Measurements from ENCODE around the gene ADAMTS2. TPM values are rescaled to one million over a fixed set of nuclear protein-coding genes. Genes with fewer than 3 reads are reported as not detected.

ADAMTS2 gene
- total and polyA plus RNA-seq, 10 donors = 4.0 to 101 (median 47.5) TPM

DNA sequence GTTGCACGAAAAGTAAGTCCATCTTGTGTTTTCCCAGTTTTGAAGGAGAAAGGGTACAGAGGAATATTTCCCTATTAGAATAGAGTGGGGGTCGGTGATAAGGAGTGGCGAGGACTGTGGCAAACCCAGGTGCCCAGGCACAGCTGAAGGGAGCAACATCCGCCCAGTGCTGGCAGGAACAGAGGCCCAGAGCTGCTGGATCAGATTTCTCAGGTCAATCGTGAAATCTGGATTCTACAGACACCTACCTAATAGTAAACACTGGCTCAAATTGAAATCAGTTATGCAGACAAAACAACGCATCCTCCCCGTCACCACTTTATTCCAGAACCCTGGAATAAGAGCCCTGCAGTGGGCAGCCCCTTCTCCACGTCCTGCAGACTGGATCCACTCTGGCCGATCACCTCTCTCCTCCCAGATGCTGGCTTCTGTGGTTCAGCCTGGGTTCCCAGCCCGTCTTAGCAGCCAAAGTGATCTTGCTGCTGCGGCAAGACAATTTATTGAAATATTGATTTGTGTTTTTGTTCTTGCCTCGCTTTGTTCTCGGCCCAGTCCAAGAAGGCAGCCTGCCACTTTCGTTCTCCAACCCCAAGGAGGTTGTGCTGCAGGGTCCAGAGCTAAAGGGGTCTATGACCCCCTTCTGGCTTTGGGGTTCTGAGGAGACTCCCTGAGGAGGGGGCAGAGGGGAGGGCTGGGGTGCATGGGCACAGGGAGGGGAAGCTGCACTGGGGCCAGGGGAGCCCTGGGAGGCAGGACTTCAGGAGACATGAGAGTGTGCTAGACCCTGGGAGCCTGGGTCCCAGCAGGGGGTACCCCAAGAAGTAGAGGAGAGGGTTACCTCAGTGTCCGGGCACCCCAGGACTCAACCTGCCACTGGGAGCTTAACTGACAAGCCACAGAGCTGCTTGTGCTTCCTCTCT, 181.8 kb downstream of the ADAMTS2 start:
- Histone ChIP-seq H3K9me3 (peaks cover 0 to 30% (median 10%) of the 10 kb centered on the region in 8 donors), H3K4me1 (peaks cover 4 to 21% (median 14%) of the 10 kb centered on the region in 6 donors), H3K27ac (no peak overlapping the region), H3K27me3 (replicated peaks in 1 of 7) (peaks cover 0 to 22% (median 0%) of the 10 kb centered on the region in 7 donors), H3K4me3 (no peak overlapping the region), H3K36me3 (peaks cover 0 to 27% (median 0%) of the 10 kb centered on the region in 6 donors)
- TF ChIP-seq POLR2AphosphoS5 (IDR thresholded peaks at IDR 0.05) = no peak
- no peak for TF ChIP-seq POLR2A (IDR thresholded peaks at IDR 0.05)
- TF ChIP-seq, protein P1, sequence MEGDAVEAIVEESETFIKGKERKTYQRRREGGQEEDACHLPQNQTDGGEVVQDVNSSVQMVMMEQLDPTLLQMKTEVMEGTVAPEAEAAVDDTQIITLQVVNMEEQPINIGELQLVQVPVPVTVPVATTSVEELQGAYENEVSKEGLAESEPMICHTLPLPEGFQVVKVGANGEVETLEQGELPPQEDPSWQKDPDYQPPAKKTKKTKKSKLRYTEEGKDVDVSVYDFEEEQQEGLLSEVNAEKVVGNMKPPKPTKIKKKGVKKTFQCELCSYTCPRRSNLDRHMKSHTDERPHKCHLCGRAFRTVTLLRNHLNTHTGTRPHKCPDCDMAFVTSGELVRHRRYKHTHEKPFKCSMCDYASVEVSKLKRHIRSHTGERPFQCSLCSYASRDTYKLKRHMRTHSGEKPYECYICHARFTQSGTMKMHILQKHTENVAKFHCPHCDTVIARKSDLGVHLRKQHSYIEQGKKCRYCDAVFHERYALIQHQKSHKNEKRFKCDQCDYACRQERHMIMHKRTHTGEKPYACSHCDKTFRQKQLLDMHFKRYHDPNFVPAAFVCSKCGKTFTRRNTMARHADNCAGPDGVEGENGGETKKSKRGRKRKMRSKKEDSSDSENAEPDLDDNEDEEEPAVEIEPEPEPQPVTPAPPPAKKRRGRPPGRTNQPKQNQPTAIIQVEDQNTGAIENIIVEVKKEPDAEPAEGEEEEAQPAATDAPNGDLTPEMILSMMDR (IDR thresholded peaks at IDR 0.05 in 8 of 11, conservative IDR thresholded peaks at IDR 0.05 in 3 of 11) = no peak
- peak; percentile 64 for DNase-seq
- WGBS, 5 donors = 85 to 96% (median 89%) methylated on average over 15 of the region's 15 CpGs
- intact Hi-C loops (cut with DNase I; ENCODE audit: low total_unique reads) = no loop called here

DNA sequence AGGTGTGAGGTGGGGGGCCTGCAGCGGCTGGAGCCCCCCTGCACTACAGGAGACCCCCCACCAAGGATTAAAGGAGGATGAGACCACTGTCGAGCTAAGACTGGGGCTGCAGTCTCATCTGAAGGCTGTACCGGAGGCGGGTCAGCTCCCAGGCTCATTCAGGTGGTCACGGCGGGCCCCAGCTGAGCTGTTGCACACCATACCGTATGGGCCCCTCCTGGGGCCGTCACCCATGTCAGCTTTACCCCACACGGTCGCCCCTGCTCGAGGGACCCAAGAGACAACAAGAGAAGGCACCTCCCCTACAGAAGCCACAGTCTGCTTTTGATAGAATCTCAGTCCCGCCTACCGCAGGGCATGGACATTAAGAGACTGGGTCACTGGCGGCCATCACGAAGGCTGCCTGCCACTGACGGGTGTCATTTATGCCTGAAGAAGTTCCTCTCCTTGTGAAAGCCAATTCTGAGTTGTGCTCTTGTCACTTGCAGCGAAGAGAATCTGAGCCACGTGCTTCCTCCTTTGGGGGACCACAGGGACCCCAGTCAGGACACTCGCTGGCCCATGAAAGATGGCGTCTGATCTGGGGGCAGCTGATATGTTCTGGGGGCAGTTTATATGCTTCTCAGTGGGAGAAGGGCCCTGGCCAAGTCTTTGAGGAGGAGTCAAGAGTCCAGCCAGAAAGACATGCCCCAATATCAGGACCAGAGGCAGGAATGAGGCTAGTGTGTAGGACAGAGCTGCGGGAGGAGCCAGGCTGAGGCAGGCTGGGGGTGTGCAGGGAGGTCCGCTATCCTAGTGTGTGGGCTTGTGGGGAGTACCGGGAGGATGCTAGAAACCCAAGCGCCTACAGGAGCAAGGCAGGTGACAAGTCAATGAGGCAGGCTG, 182.7 kb downstream of the ADAMTS2 start:
- Histone ChIP-seq H3K27ac (no peak overlapping the region), H3K36me3 (peaks cover 0 to 37% (median 0%) of the 10 kb centered on the region in 6 donors), H3K4me1 (peaks cover 4 to 13% (median 11%) of the 10 kb centered on the region in 6 donors), H3K27me3 (replicated peaks in 1 of 7) (peaks cover 0 to 14% (median 0%) of the 10 kb centered on the region in 7 donors), H3K9me3 (peaks cover 0 to 30% (median 10%) of the 10 kb centered on the region in 8 donors), H3K4me3 (no peak overlapping the region)
- TF ChIP-seq POLR2AphosphoS5 (IDR thresholded peaks at IDR 0.05) (no peak), POLR2A (IDR thresholded peaks at IDR 0.05) (no peak)
- TF ChIP-seq, protein P1 (IDR thresholded peaks at IDR 0.05 in 8 of 11, conservative IDR thresholded peaks at IDR 0.05 in 3 of 11) = no peak
- DNase-seq = peak; percentile 45
- 87 to 95% (median 92%) methylated on average over 17 to 24 of the region's 24 CpGs for WGBS, 5 donors
- intact Hi-C loops (cut with DNase I; ENCODE audit: low total_unique reads) = no loop called here

DNA sequence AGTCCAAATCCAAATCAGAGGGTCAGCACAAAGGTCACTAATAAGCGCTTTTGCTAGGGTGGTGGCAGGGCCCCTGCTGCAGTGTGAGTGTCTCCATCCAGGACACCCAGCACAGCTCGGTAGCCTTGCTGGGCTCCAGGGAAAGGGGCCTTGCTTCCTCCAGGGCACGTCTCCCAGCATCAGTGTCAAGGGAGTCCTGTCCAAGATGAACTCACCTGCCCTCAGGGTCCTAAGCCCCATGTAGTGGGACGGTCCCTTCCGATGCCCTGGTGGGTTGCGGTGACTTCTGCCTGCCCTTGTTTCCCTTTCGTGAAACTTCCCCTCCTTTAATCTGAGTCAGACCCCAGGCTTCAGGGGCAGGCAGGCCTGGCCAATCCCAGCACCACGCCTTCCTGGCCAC, 183.4 kb downstream of the ADAMTS2 start:
- TF ChIP-seq POLR2A (IDR thresholded peaks at IDR 0.05) (no peak), POLR2AphosphoS5 (IDR thresholded peaks at IDR 0.05) (no peak)
- TF ChIP-seq, protein P1 (IDR thresholded peaks at IDR 0.05 in 8 of 11, conservative IDR thresholded peaks at IDR 0.05 in 3 of 11) = no peak

More for the DNA sequence above, 183.4 kb downstream of the ADAMTS2 start:
- no peak overlapping the region for H3K4me3 ChIP-seq
- H3K27me3 ChIP-seq (replicated peaks in 1 of 7) = peaks cover 0 to 7% (median 0%) of the 10 kb centered on the region in 7 donors
- DNase-seq = peak; percentile 47
- H3K4me1 ChIP-seq = peaks cover 0 to 6% (median 4%) of the 10 kb centered on the region in 6 donors
- peaks cover 0 to 30% (median 10%) of the 10 kb centered on the region in 8 donors for H3K9me3 ChIP-seq
- intact Hi-C loops (cut with DNase I; ENCODE audit: low total_unique reads) = no loop called here
- WGBS, 5 donors = 92 to 98% (median 92%) methylated on average over 8 of the region's 8 CpGs
- H3K27ac ChIP-seq = no peak overlapping the region
- peaks cover 0 to 43% (median 0%) of the 10 kb centered on the region in 6 donors for H3K36me3 ChIP-seq
